H1 (cell line): Measurements from ENCODE around the gene MMP28. TPM values are rescaled to one million over a fixed set of nuclear protein-coding genes. Genes with fewer than 3 reads are reported as not detected.

ENCODE experiments used
- CTBP2 ChIP-seq: IDR thresholded peaks from 2 replicates; pipeline ENCODE4 v1.7.0; 2011; ENCODE audit warnings: borderline replicate concordance, mild to moderate bottlenecking, moderate library complexity, mixed read lengths, low read length; ENCODE audit not compliant: insufficient read depth, insufficient read length
- EZH2 ChIP-seq: fragments of 200-600 bp; sonication (generic); IDR thresholded peaks from 2 replicates; pipeline ENCODE4 v1.7.1; 2012; ENCODE audit warnings: low read depth, mild to moderate bottlenecking, moderate library complexity, low read length, inconsistent platforms; ENCODE audit not compliant: severe bottlenecking
- KDM5A ChIP-seq: fragments of 200-600 bp; IDR thresholded peaks from 2 replicates; pipeline ENCODE4 v1.7.1; 2012; ENCODE audit warnings: mild to moderate bottlenecking, low read length, inconsistent platforms, mixed read lengths
- RXRA ChIP-seq: IDR thresholded peaks from 2 replicates; pipeline ENCODE4 v1.6.1; 2011; ENCODE audit warnings: low read depth, mild to moderate bottlenecking, low read length, moderate library complexity; ENCODE audit not compliant: insufficient read depth
- polyA plus RNA-seq, 7 experiments: library from polyadenylated mRNA; depleted of rRNA in 3 of 7; stranded (reverse) in 5 of 7; unstranded in 2 of 7; fragments of >200 nt in 5 of 7; fragments of 200-250 nt in 2 of 7; gene quantifications; 1 replicate in 5 of 7; 2 replicates in 1 of 7; 4 replicates in 1 of 7; pipeline versions ENCODE4 v1.2.1 to v1.2.3, GENCODE V29; 2011 to 2013; ENCODE audit warnings: missing spikeins in 2 of 7, mixed read lengths in 2 of 7
- total RNA-seq: library from RNA; stranded (reverse); fragmentation: NEBNext Ultra II Directional; extraction: Animal tissue kit (Norgen Biotek cat#: 25700); gene quantifications from 2 replicates; pipeline ENCODE4 v1.2.1, GENCODE V29; 2021

MMP28 gene
- total and polyA plus RNA-seq, 2 of the 8 experiments (the other 6 are each of a cell fraction or from before 2014, with no cell fraction given) = not detected

DNA sequence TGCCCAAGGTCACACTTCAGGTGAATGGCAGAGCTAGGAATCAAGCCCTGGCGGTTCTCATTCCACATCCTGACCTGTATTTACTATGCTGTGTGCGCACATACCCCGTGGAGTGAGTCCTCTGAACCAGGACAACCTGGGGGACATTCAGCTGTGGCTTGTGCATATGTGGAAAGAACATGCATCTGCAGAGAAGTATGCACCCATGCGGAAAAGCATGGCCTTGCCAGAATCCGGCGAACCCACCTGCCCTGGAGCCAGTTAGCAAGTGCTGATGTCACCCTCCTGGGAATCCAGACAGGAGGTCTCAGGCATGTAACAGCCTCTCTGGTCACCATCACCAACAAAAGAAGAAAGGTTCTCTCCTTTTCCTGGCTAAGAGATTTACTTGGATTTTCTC is 62.1 kb downstream of the MMP28 start (continued):
- TF ChIP-seq CTBP2 (no peak), EZH2 (no peak), KDM5A (no peak), RXRA (no peak)
